SK-N-SH (cell line): Measurements from ENCODE around the gene TEAD1. TPM values are rescaled to one million over a fixed set of nuclear protein-coding genes. Genes with fewer than 3 reads are reported as not detected.

ENCODE experiments used
- CTCF ChIA-PET: fragments of 300-600, 350-600 bp; formaldehyde crosslinking; extraction: SDS; loops from one replicate; lab custom pipeline; 2021; lab: Yijun Ruan, JAX
- POLR2A ChIA-PET: fragments of 350-600 bp; sonication (Branson Sonifier 250); formaldehyde crosslinking; extraction: SDS; loops from one replicate; lab custom pipeline; 2020; ENCODE audit warnings: antibody characterized with exemption, inconsistent platforms; lab: Yijun Ruan, JAX
- DNase-seq: peaks from one replicate; pipeline ENCODE4 v3.0.0; 2012
- H2AFZ ChIP-seq: fragments of 200-600 bp; sonication (generic); 2 replicates; pipeline ENCODE4 v1.8.1; 2016; ENCODE audit warnings: antibody characterized with exemption, mild to moderate bottlenecking, low read depth
- H3F3A ChIP-seq: fragments of 200-600 bp; sonication (generic); replicated peaks from 2 replicates; pipeline ENCODE3; 2016; ENCODE audit warnings: antibody characterized with exemption, mild to moderate bottlenecking; ENCODE audit not compliant: insufficient read depth
- H3K27ac ChIP-seq, 2 experiments: fragments of 200-500 bp in 1 of 2; fragments of 200-600 bp in 1 of 2; sonication (Bioruptor generic) in 1 of 2; sonication (generic), shearing (Covaris generic) in 1 of 2; 2 replicates each; pipeline versions ENCODE4 v1.5.1 to v1.6.1; 2014 to 2016; ENCODE audit warnings: low read depth in 2 of 2, inconsistent platforms in 1 of 2, low read length in 1 of 2, mild to moderate bottlenecking in 1 of 2, mixed read lengths in 1 of 2
- H3K27me3 ChIP-seq: fragments of 200-600 bp; sonication (generic), shearing (Covaris generic); 2 replicates; pipeline ENCODE4 v1.6.1; 2016; ENCODE audit warnings: mixed run types; ENCODE audit not compliant: insufficient read depth
- H3K36me3 ChIP-seq, 2 experiments: fragments of 200-500 bp in 1 of 2; fragments of 200-600 bp in 1 of 2; sonication (Bioruptor generic) in 1 of 2; sonication (generic) in 1 of 2; replicated peaks in 1 of 2; 2 replicates each; pipeline versions ENCODE3 to v1.5.1; 2014 to 2016; ENCODE audit warnings: low read length in 1 of 2, mild to moderate bottlenecking in 1 of 2; ENCODE audit not compliant: insufficient read depth in 2 of 2, control insufficient read depth in 1 of 2
- H3K4me1 ChIP-seq, 2 experiments: fragments of 200-500 bp in 1 of 2; fragments of 200-600 bp in 1 of 2; sonication (Bioruptor generic) in 1 of 2; sonication (generic), shearing (Covaris generic) in 1 of 2; 2 replicates each; pipeline versions ENCODE4 v1.5.1 to v1.6.1; 2014 to 2016; ENCODE audit warnings: low read depth in 1 of 2, low read length in 1 of 2, mixed run types in 1 of 2; ENCODE audit not compliant: insufficient read depth in 2 of 2, control insufficient read depth in 1 of 2
- H3K4me2 ChIP-seq: fragments of 200-600 bp; sonication (generic), shearing (Covaris generic); 2 replicates; pipeline ENCODE4 v1.6.1; 2017; ENCODE audit warnings: mixed run types
- H3K4me3 ChIP-seq, 2 experiments: fragments of 200-500 bp in 1 of 2; fragments of 200-600 bp in 1 of 2; sonication (Bioruptor generic) in 1 of 2; sonication (generic), shearing (Covaris generic) in 1 of 2; 2 replicates each; pipeline versions ENCODE4 v1.5.1 to v1.8.1; 2014 to 2016; ENCODE audit warnings: low read depth in 2 of 2, inconsistent platforms in 1 of 2, low read length in 1 of 2, mild to moderate bottlenecking in 1 of 2, mixed read lengths in 1 of 2, moderate library complexity in 1 of 2
- H3K79me2 ChIP-seq: fragments of 200-600 bp; sonication (generic); 2 replicates; pipeline ENCODE4 v1.8.1; 2017; ENCODE audit warnings: mild to moderate bottlenecking; ENCODE audit not compliant: insufficient read depth
- H3K9ac ChIP-seq: fragments of 200-600 bp; sonication (generic); 2 replicates; pipeline ENCODE4 v1.6.1; 2017; ENCODE audit warnings: mixed run types
- H3K9me2 ChIP-seq: fragments of 200-600 bp; sonication (generic); 2 replicates; pipeline ENCODE4 v1.6.1; 2017; ENCODE audit warnings: mixed run types
- H3K9me3 ChIP-seq: fragments of 200-600 bp; sonication (generic); 2 replicates; pipeline ENCODE4 v1.6.1; 2017; ENCODE audit warnings: mixed run types, mild to moderate bottlenecking, moderate library complexity
- H4K20me1 ChIP-seq: fragments of 200-600 bp; sonication (generic); 2 replicates; pipeline ENCODE4 v1.6.1; 2017; ENCODE audit warnings: mild to moderate bottlenecking, mixed run types; ENCODE audit not compliant: insufficient read depth
- CHD2 ChIP-seq: fragments of 150-350 bp; IDR thresholded peaks from 2 replicates; pipeline ENCODE4 v1.6.1; 2018; ENCODE audit warnings: low read length; ENCODE audit not compliant: partially characterized antibody
- ELF1 ChIP-seq: IDR thresholded peaks from 2 replicates; pipeline ENCODE4 v1.4.0; 2012
- FOSL2 ChIP-seq: IDR thresholded peaks from 2 replicates; pipeline ENCODE4 v1.4.0; 2012; ENCODE audit warnings: low read depth, mild to moderate bottlenecking, moderate library complexity, borderline replicate concordance
- FOXM1 ChIP-seq: IDR thresholded peaks from 2 replicates; pipeline ENCODE4 v1.4.0; 2012; ENCODE audit warnings: low read depth, mild to moderate bottlenecking
- MEF2A ChIP-seq: IDR thresholded peaks from 2 replicates; pipeline ENCODE4 v1.4.0; 2012; ENCODE audit warnings: low read depth, borderline replicate concordance
- MXI1 ChIP-seq: IDR thresholded peaks from 2 replicates; pipeline ENCODE4 v1.6.1; 2012; ENCODE audit warnings: mild to moderate bottlenecking, low read depth, low read length, improper control_type of control experiment
- POLR2AphosphoS5 ChIP-seq: IDR thresholded peaks from 2 replicates; pipeline ENCODE4 v1.6.1; 2012; ENCODE audit warnings: low read depth, low read length
- RCOR1 ChIP-seq: fragments of 150-350 bp; IDR thresholded peaks from 2 replicates; pipeline ENCODE4 v1.6.1; 2017; ENCODE audit warnings: antibody characterized with exemption, low read length
- RXRA ChIP-seq: IDR thresholded peaks from 2 replicates; pipeline ENCODE4 v1.4.0; 2012; ENCODE audit warnings: low read depth, mild to moderate bottlenecking, borderline replicate concordance
- SIN3A ChIP-seq: IDR thresholded peaks from 2 replicates; pipeline ENCODE4 v1.6.1; 2012; ENCODE audit warnings: low read depth, mild to moderate bottlenecking, low read length, moderate library complexity, borderline replicate concordance
- SMC3 ChIP-seq: IDR thresholded peaks from 2 replicates; pipeline ENCODE4 v1.6.1; 2012; ENCODE audit warnings: low read depth, low read length, improper control_type of control experiment
- YY1 ChIP-seq: IDR thresholded peaks from 2 replicates; pipeline ENCODE4 v1.4.0; 2012; ENCODE audit warnings: low read depth, mild to moderate bottlenecking
- WGBS: methylation state at CpG from one replicate; pipeline ENCODE4 v1.1.6; 2017; ENCODE audit warnings: low lambda C conversion rate; 5-methylcytosine and 5-hydroxymethylcytosine counted together
- polyA plus RNA-seq, 3 experiments: library from polyadenylated mRNA; depleted of rRNA; stranded (reverse); fragments of >200 nt; gene quantifications; 2 replicates each; pipeline ENCODE4 v1.2.3, GENCODE V29; 2012
- TF ChIP-seq, protein P1 (sequence below): fragments of 150-350 bp; IDR thresholded peaks from 2 replicates; pipeline ENCODE4 v1.6.1; 2017; ENCODE audit warnings: antibody characterized with exemption, low read length, low read depth, borderline replicate concordance
- TF ChIP-seq, protein P2 (sequence below): IDR thresholded peaks from 2 replicates; pipeline ENCODE4 v1.4.0; 2012; ENCODE audit warnings: low read depth
- TF ChIP-seq, protein P3 (sequence below): fragments of 150-350 bp; IDR thresholded peaks from 2 replicates; pipeline ENCODE4 v1.6.1; 2016; ENCODE audit warnings: mild to moderate bottlenecking, low read depth, low read length

Gene TEAD1
- polyA plus RNA-seq, 1 of the 3 experiments (the other 2 are of a cell fraction): 31.2 TPM

DNA sequence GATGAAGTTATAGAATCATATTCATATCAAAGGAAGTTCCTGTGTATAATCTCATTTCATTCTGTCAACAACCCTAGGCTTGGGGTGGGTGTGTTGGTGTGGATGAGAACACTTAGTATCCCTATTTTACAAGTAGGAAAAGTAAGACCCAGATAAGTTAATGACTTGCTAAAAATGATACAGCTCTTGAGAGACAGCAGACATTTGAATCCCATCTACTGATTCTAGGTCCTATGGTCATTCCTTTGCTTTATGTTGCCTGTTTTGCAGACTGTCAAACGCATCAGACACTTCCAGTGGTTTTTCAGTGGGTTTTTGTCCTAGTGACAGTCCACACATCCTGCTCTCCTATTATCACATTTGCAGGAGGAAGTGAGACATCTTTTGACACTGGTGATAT is 153.1 kb downstream of the TEAD1 start:
- peaks cover 100% of the 10 kb centered on the region for H3K79me2 ChIP-seq
- H3K27me3 ChIP-seq: no peaks in the 10 kb centered on the region
- no peak overlapping the region for H3K4me2 ChIP-seq
- no peak overlapping the region for H2AFZ ChIP-seq
- 73% methylated on average over 1 of the region's 1 CpG for WGBS
- no peaks in the 10 kb centered on the region for H3K9me3 ChIP-seq
- H3F3A ChIP-seq: peaks cover 33% of the 10 kb centered on the region
- H3K27ac ChIP-seq: peak overlapping the region; percentile 5 to 48; a peak in 3 of 4 replicates
- TF ChIP-seq YY1: no peak
- TF ChIP-seq ELF1: no peak
- TF ChIP-seq RXRA: no peak
- TF ChIP-seq, protein P1, sequence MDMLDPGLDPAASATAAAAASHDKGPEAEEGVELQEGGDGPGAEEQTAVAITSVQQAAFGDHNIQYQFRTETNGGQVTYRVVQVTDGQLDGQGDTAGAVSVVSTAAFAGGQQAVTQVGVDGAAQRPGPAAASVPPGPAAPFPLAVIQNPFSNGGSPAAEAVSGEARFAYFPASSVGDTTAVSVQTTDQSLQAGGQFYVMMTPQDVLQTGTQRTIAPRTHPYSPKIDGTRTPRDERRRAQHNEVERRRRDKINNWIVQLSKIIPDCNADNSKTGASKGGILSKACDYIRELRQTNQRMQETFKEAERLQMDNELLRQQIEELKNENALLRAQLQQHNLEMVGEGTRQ: no peak
- TF ChIP-seq, protein P2, sequence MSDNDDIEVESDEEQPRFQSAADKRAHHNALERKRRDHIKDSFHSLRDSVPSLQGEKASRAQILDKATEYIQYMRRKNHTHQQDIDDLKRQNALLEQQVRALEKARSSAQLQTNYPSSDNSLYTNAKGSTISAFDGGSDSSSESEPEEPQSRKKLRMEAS: no peak
- TF ChIP-seq FOXM1: no peak
- no peak for TF ChIP-seq MEF2A
- TF ChIP-seq SIN3A: no peak
- no peak for TF ChIP-seq FOSL2
- TF ChIP-seq, protein P3, sequence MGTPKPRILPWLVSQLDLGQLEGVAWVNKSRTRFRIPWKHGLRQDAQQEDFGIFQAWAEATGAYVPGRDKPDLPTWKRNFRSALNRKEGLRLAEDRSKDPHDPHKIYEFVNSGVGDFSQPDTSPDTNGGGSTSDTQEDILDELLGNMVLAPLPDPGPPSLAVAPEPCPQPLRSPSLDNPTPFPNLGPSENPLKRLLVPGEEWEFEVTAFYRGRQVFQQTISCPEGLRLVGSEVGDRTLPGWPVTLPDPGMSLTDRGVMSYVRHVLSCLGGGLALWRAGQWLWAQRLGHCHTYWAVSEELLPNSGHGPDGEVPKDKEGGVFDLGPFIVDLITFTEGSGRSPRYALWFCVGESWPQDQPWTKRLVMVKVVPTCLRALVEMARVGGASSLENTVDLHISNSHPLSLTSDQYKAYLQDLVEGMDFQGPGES: no peak
- no peak for TF ChIP-seq POLR2AphosphoS5
- no peak for TF ChIP-seq MXI1
- no peak for TF ChIP-seq RCOR1
- TF ChIP-seq CHD2: no peak
- no peak for TF ChIP-seq SMC3
- DNase-seq: no peak
- no peak overlapping the region for H3K4me3 ChIP-seq
- no peak overlapping the region for H3K9ac ChIP-seq
- H4K20me1 ChIP-seq: peaks cover 52% of the 10 kb centered on the region
- peaks cover 30 to 43% of the 10 kb centered on the region in 2 experiments; a peak in 3 of 4 replicates for H3K4me1 ChIP-seq
- H3K36me3 ChIP-seq: peaks cover 8 to 12% of the 10 kb centered on the region in 2 experiments
- ChIA-PET POLR2A (no interaction called here), CTCF (interaction anchor here (0.7 to 1.0 kb wide), 2 partner anchors 9 to 49 kb away, joined by 3 read pairs; no protein-coding TSS in a partner anchor)
- no peaks in the 10 kb centered on the region for H3K9me2 ChIP-seq
